DOHH2 (cell line): Measurements from ENCODE around the gene PIKFYVE.
"Not testable (repeated sequence)": the region's sequence is repeated elsewhere in the genome, so short reads cannot be mapped to it uniquely, and the experiment has no call there.

Experiments used
- H3F3A ChIP-seq: fragments of 200-600 bp; sonication (generic), shearing (Covaris generic); 2 replicates; pipeline ENCODE4 v1.6.0; 2016; ENCODE audit warnings: antibody characterized with exemption, mild to moderate bottlenecking; ENCODE audit not compliant: control insufficient read depth, insufficient read depth
- H3K27ac ChIP-seq: fragments of 200-600 bp; sonication (generic); 2 replicates; pipeline ENCODE4 v1.5.1; 2014; ENCODE audit warnings: low read depth, mild to moderate bottlenecking, low read length, moderate library complexity
- H3K27me3 ChIP-seq: fragments of 200-600 bp; sonication (generic); 2 replicates; pipeline ENCODE4 v1.6.1; 2014; ENCODE audit warnings: mild to moderate bottlenecking, low read length, mixed read lengths; ENCODE audit not compliant: control insufficient read depth
- H3K36me3 ChIP-seq: fragments of 200-600 bp; sonication (generic); 2 replicates; pipeline ENCODE4 v1.6.1; 2014; ENCODE audit warnings: mild to moderate bottlenecking, low read length, moderate library complexity, mixed read lengths; ENCODE audit not compliant: control insufficient read depth
- H3K4me1 ChIP-seq: fragments of 200-600 bp; sonication (generic); 2 replicates; pipeline ENCODE4 v1.6.1; 2014; ENCODE audit warnings: mild to moderate bottlenecking, low read length, mixed read lengths; ENCODE audit not compliant: control insufficient read depth
- H3K4me2 ChIP-seq: fragments of 200-600 bp; sonication (generic); 2 replicates; pipeline ENCODE4 v1.6.0; 2014; ENCODE audit warnings: mild to moderate bottlenecking, low read length, moderate library complexity
- H3K4me3 ChIP-seq: fragments of 200-600 bp; sonication (generic); 2 replicates; pipeline ENCODE4 v1.5.1; 2014; ENCODE audit warnings: mild to moderate bottlenecking, low read length, mixed read lengths
- H3K79me2 ChIP-seq: fragments of 200-600 bp; sonication (generic); 2 replicates; pipeline ENCODE4 v1.6.1; 2014; ENCODE audit warnings: mild to moderate bottlenecking, low read length, mixed read lengths; ENCODE audit not compliant: control insufficient read depth
- H3K9me2 ChIP-seq: fragments of 200-600 bp; sonication (generic); replicated peaks from 2 replicates; pipeline ENCODE4 v1.6.1; 2014; ENCODE audit warnings: mild to moderate bottlenecking, low read length, mixed read lengths; ENCODE audit not compliant: control insufficient read depth
- H3K9me3 ChIP-seq: fragments of 200-600 bp; sonication (generic); 2 replicates; pipeline ENCODE4 v1.6.1; 2014; ENCODE audit warnings: antibody characterized with exemption, low read length, mixed read lengths; ENCODE audit not compliant: control insufficient read depth, insufficient read depth
- H4K20me1 ChIP-seq: fragments of 200-600 bp; sonication (generic); 2 replicates; pipeline ENCODE4 v1.6.0; 2014; ENCODE audit warnings: low read depth, mild to moderate bottlenecking, antibody characterized with exemption, low read length, moderate library complexity; ENCODE audit not compliant: control insufficient read depth, insufficient read depth
- CTCF ChIP-seq: fragments of 200-600 bp; sonication (generic); IDR thresholded peaks from one replicate; pipeline ENCODE4 v1.5.1; 2014; ENCODE audit warnings: antibody characterized with exemption, mild to moderate bottlenecking, low read depth, low read length; ENCODE audit not compliant: poor library complexity, severe bottlenecking
- EZH2phosphoT487 ChIP-seq: fragments of 200-600 bp; sonication (generic); IDR thresholded peaks from 2 replicates; pipeline ENCODE4 v1.6.1; 2017; ENCODE audit warnings: borderline replicate concordance, mild to moderate bottlenecking, antibody characterized with exemption, low read length, moderate library complexity, mixed read lengths

Gene PIKFYVE

GRCh38 chr2:208352644-208353567, 86.9 kb downstream of the PIKFYVE start:
- Histone ChIP-seq H3K79me2 (no peaks in the 10 kb centered on the region), H3K27ac (no peak overlapping the region), H3K4me3 (no peak overlapping the region), H4K20me1 (no peaks in the 10 kb centered on the region), H3K27me3 (no peaks in the 10 kb centered on the region), H3K9me3 (no peaks in the 10 kb centered on the region), H3K36me3 (peaks cover 77% of the 10 kb centered on the region), H3K4me2 (no peak overlapping the region), H3K9me2 (no peaks in the 10 kb centered on the region), H3K4me1 (no peaks in the 10 kb centered on the region), H3F3A (no peaks in the 10 kb centered on the region)
- TF ChIP-seq CTCF (no peak), EZH2phosphoT487 (no peak)

- H3K36me3 ChIP-seq: peaks cover 66% of the 10 kb centered on the region
- TF ChIP-seq CTCF: no peak
- TF ChIP-seq EZH2phosphoT487: no peak
Observed at GRCh38 chr2:208354964-208355381, 88.9 kb downstream of the PIKFYVE start.

GRCh38 chr2:208356420-208356819, 90.4 kb downstream of the PIKFYVE start:
- H3K4me2 ChIP-seq, H3K4me3 ChIP-seq, H3K4me1 ChIP-seq, H4K20me1 ChIP-seq, H3K27ac ChIP-seq, H3K9me2 ChIP-seq, H3K27me3 ChIP-seq, H3F3A ChIP-seq, H3K9me3 ChIP-seq, H3K79me2 ChIP-seq: not testable (repeated sequence)
- H3K36me3 ChIP-seq: peaks cover 54% of the 10 kb centered on the region

More at GRCh38 chr2:208354964-208355381, 88.9 kb downstream of the PIKFYVE start:
- Histone ChIP-seq H3K4me1 (no peaks in the 10 kb centered on the region), H3K4me2 (no peak overlapping the region), H3F3A (no peaks in the 10 kb centered on the region), H4K20me1 (no peaks in the 10 kb centered on the region), H3K9me2 (no peaks in the 10 kb centered on the region), H3K79me2 (no peaks in the 10 kb centered on the region), H3K4me3 (no peak overlapping the region), H3K9me3 (no peaks in the 10 kb centered on the region), H3K27ac (no peak overlapping the region), H3K27me3 (no peaks in the 10 kb centered on the region)

- Histone ChIP-seq H3K4me3 (no peak overlapping the region), H4K20me1 (no peaks in the 10 kb centered on the region), H3F3A (no peaks in the 10 kb centered on the region), H3K9me2 (no peaks in the 10 kb centered on the region), H3K27ac (no peak overlapping the region), H3K79me2 (no peaks in the 10 kb centered on the region), H3K36me3 (peaks cover 49% of the 10 kb centered on the region), H3K9me3 (no peaks in the 10 kb centered on the region), H3K4me2 (no peak overlapping the region), H3K27me3 (no peaks in the 10 kb centered on the region), H3K4me1 (no peaks in the 10 kb centered on the region)
- no peak for TF ChIP-seq EZH2phosphoT487
- TF ChIP-seq CTCF: no peak
Observed at GRCh38 chr2:208356846-208357574, 91.0 kb downstream of the PIKFYVE start.
